Activated CD4-positive, CD25-positive, alpha-beta regulatory T cell treated with anti-CD3 and anti-CD28 coated beads, Interleukin-2, amount 50 U/mL, for 16 hours (primary cell): Measurements from ENCODE around the gene LIMK2.
"Not testable (repeated sequence)": the region's sequence is repeated elsewhere in the genome, so short reads cannot be mapped to it uniquely, and the experiment has no call there.

Experiments
- DNase-seq: peaks from one replicate; pipeline ENCODE4 v3.0.0-alpha.2; 2020; ENCODE audit warnings: low read depth, low spot score

The LIMK2 gene

GRCh38 chr22:31290494-31291471 is 78.7 kb downstream of the LIMK2 start:
- DNase-seq: peak; percentile 91

DNA sequence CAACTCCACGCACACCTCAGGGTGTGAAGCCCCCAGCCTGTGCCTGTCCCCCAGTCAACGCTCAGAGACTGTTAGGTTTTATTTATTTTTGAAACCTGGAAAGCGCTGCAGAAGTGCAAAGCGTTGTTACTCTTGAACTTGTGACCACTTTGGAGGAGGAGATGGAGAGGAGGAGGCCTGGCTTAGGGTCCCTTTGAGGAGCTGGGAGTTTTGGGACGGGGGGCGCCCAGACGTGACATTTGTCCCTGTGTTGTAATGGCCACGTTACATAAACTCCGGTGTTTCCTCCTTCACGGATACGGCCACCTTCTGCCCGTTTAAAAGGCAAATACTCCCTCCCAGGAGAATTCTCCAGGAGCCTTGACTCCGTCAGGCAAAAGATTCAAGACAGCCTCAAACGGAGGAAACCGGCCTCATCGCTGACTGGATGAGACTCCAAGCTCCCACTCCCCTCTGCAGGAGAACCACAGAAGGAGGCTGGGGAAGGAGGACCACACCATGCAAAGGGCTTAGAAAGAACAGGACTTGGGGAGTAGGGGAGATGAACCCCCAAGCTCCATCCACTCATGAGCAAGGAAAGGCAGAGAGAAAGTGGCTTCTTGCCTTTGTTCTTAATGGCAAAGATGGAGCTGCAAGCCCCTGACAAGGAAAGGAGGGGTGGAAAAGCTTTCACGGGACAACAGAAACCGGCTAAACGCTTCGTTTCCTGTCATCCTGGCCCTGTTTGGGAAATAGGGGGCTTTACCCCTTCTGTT is 79.6 kb downstream of the LIMK2 start:
- no peak for DNase-seq

GRCh38 chr22:31292236-31292989 is 80.3 kb downstream of the LIMK2 start, which contains the start of gene PIK3IP1:
TSS of gene PIK3IP1 (minus strand) at chr22:31292488. CDS start at chr22:31292344, 144 bp downstream.
- DNase-seq: peak; percentile 67

DNA sequence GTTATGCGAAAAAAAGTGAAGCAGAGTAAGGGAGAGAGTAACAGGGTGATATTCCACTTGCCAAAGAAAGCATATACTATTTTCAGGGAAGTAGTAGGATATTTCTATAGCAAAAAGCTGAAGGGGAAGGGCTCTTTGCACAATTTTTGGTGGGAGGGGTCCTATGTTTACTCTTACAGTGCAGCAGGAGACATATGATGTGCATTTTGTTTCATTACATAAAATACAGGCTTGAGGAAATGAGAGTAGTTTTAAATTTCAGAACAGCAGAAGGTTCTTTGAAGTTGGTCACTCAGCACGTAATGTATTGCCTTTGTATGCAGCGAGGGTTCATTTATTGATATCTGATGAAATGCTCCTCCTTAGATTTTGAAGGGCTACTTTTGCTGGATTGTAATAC is 83.3 kb downstream of the LIMK2 start:
- DNase-seq: no peak

GRCh38 chr22:31295831-31296657 is 83.9 kb downstream of the LIMK2 start:
- no peak for DNase-seq

- DNase-seq: no peak
These were observed 88.8 kb downstream of the LIMK2 start for GRCh38 chr22:31300896-31301295.

GRCh38 chr22:31302006-31302405 is 89.9 kb downstream of the LIMK2 start:
- DNase-seq: no peak

GRCh38 chr22:31302537-31302936 is 90.4 kb downstream of the LIMK2 start:
- no peak for DNase-seq

DNA sequence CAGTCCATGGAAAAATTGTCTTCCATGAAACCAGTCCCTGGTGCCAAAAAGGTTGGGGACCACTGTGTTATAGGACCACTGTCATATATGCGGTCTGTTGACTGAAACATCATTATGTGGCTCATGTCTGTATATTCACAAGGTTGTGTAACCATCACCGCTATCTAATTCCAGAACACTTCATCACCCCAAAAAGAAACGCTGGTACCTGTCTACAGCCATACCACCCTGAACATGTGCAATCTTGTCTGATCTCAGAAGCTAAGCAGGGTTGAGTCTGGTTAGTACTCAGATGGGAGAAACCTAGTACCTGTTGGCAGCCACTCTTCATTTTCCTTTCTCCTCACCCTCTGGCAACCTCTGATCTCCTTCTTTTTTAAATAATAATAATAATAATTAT is 93.1 kb downstream of the LIMK2 start:
- no peak for DNase-seq

DNA sequence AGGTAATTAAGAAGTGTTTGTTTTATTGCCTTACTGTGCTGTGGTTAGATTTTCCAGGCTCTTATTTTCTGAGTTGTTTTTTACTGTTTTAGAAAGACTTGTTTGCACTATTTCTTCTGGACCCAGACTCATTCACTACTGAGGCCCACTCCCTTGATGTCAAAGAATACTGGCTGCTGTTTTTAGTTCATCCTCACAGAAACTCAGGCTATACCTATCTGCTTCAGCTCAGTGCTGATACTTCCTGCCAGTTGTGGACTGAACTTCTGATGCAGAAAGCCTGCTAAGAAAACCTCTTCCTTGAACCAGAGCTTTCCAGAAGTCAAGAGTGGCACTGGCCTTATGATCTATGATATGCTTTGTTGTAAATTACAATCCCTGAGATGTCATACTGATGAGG is 96.1 kb downstream of the LIMK2 start:
- DNase-seq: no peak

DNA sequence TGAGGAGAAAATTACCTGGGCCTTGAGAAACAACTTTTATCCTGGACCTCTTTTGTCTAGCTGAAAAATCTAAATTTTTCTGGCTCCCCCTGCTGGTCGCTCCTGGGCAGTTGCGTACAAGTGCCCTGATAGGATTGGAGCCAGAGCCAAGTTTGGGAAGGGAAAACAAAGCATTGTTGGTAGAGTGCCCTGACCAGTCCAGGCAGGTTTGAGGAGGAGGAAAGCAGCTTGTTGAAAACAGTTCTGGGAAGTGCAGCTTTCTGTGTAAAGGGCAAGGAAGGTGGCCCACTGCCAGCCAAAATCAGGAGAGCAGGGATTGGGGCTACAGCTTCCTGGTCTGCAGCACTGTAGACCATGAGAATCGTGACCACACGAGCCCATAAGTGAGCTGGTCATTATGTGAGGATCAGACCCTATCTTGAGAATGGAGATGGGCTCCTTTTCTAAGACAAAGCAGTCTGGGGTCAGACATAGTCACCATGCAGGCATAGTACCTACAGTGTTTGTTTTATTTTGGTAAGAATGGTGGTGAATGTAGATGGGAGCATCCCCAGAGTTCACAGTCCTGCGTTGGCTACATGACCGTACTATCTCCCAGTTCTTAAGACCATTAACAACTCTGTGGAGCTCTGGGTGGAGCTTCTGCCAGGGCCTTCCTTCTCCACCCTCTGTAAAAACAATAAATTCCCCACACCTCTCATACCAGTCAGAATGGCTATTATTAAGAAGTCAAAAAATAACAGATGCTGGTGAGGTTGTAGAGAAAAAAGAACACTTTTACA is 101.5 kb downstream of the LIMK2 start:
- DNase-seq: peak; percentile 46

DNA sequence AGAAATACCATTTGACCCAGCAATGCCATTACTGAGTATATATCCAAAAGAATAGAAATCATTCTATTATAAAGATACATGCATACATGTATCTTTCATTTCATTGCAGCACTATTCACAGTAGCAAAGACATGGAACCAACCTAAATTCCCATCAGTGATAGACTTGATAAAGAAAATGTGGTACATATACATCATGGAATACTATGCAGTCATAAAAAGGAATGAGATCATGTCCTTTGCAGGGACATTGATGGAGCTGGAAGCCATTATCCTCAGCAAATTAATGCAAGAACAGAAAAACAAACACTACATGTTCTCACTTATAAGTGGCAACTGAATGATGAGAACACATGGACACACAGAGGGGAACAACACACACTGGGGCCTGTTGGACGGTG is 102.1 kb downstream of the LIMK2 start:
- not testable (repeated sequence) for DNase-seq

DNA sequence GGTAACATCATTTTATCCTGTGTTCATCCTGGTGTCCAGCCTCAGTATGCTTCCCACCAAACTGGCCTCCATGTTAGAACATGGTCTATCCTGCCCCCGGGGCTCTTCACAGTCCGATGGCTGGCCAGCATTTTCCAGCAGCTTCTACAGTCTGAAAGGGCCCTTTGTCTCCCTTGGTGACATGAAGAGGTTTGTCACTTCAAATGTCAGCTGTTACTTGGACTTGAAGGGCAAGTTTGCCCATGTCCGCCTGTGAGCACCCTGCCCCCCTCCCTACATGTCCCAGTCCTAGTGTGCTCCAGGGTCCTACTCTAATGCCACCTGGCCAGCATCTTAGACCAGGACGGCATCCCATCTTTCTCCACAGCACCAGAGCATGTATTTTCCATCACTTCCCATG is 109.3 kb downstream of the LIMK2 start:
- no peak for DNase-seq

DNA sequence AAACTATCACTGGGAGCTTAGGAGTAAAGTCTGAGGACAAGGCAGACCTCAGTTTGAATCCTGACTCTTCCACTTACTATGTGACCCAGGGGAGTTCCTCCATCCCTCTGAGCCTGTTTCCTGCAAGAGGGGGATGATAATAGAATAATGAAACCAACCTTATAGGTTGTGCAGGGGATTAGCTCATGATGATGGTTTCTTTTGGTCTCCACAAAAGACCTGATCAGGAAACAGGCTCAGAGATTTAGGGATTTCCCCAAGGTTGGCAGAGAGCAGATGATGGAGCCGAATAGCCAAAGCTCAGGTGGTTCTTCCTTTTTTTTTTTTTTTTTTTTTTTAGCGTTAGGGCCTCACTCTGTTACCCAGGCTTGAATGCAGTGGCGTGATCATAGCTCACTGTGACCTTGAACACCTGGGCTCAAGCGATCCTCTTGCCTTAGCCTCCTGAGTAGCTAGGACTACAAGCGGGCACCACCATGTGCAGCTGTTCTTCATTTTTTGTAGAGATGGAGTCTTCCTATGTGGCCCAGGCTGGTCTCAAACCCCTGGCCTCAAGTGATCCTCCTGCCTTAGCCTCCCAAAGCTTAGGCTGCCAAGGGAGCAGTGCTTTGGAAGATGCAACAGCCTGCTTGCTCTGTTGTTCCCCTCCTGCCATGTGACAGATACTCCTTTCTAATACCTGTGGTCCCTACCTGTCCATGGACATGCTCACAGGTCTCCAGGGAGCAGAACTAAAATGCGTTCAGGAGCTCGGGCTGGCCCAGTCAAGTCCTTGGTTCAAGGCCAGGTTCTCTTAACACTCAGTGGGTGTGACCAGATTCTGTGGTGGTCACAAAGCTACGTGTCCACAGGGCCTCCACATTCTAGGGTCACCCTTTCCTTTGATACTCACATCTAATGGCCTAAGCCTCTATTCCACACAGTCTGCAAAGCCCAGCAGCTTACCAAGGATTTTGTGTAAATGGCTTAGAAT is 111.8 kb downstream of the LIMK2 start:
- no peak for DNase-seq

GRCh38 chr22:31326877-31327276 is 114.8 kb downstream of the LIMK2 start:
- no peak for DNase-seq

GRCh38 chr22:31327806-31328543 is 115.9 kb downstream of the LIMK2 start:
- no peak for DNase-seq

DNA sequence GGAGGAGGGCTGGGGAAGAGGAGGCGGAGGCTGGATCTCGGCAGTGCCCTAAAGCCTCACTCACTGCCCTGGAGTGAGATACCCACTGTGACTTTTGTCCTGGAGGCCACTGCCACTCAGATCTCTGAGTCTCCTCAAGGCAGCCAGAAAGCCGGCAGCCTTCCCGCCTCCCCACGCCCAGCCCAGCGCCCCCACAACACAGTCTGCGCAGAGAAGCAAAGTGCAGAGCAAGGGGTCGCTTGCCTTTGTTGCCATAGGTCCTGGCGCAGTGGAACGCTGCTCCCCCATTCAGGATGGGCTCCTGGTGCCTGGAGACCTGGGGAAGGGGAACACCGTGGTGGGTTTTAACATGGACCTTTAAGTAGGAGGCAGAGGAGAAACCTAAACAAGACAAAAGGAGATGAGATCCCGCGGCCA is 116.5 kb downstream of the LIMK2 start:
- no peak for DNase-seq

- DNase-seq: no peak
These were observed 116.9 kb downstream of the LIMK2 start for GRCh38 chr22:31329029-31329428.
